Peyer's patch (tissue), 4 donors: ENCODE data around the gene PCDHA11. TPM values are rescaled to one million over a fixed set of nuclear protein-coding genes. Genes with fewer than 3 reads are reported as not detected.

Experiments used
- DNase-seq, 3 donors: peaks; one replicate each; pipeline ENCODE4 v3.0.0-alpha.2; 2017 to 2019
- H3K27ac ChIP-seq, 4 donors: fragments of 200-600 bp; sonication (generic); one replicate each; pipeline ENCODE4 v1.5.1; 2016 to 2019
- H3K27me3 ChIP-seq, 2 donors: fragments of 200-600 bp; sonication (generic); one replicate each; pipeline ENCODE4 v1.5.1; 2019
- H3K36me3 ChIP-seq, 3 donors: fragments of 200-600 bp; sonication (generic); one replicate each; pipeline ENCODE4 v1.5.1; 2016 to 2019
- H3K4me1 ChIP-seq, 4 donors: fragments of 200-600 bp; sonication (generic); one replicate each; pipeline ENCODE4 v1.5.1; 2016 to 2019
- H3K4me3 ChIP-seq, 4 donors: fragments of 200-600 bp; sonication (generic); 1 replicate in 3 of 4; 2 replicates in 1 of 4; pipeline ENCODE4 v1.5.1; 2016 to 2019; ENCODE audit warnings: mild to moderate bottlenecking in 1 of 4
- H3K9me3 ChIP-seq, 4 donors: fragments of 200-600 bp; sonication (generic); one replicate each; pipeline ENCODE4 v1.5.1; 2016 to 2019; ENCODE audit warnings: mild to moderate bottlenecking in 1 of 4
- POLR2A ChIP-seq, 2 donors: fragments of 450-650 bp; IDR thresholded peaks; one replicate each; pipeline ENCODE4 v1.5.1; 2017; ENCODE audit warnings: antibody characterized with exemption in 2 of 2, mild to moderate bottlenecking in 2 of 2, moderate library complexity in 2 of 2
- total RNA-seq, 4 donors: library from RNA; depleted of rRNA; stranded (reverse); fragments of >200 nt; gene quantifications; one replicate each; pipeline ENCODE4 v1.1.0, GENCODE V29; 2016
- TF ChIP-seq, protein P1 (sequence below), 6 experiments: fragments of 450-650 bp in 4 of 6; fragments of 200-600 bp in 2 of 6; sonication (generic) in 1 of 6; IDR thresholded peaks; one replicate each; pipeline ENCODE4 v1.5.1; 2017 to 2019; ENCODE audit warnings: antibody characterized with exemption in 6 of 6, mild to moderate bottlenecking in 3 of 6, moderate library complexity in 1 of 6

Gene PCDHA11
- total RNA-seq, 4 donors from 2014 or later = 0.27 to 5.8 (median 0.40) TPM

DNA sequence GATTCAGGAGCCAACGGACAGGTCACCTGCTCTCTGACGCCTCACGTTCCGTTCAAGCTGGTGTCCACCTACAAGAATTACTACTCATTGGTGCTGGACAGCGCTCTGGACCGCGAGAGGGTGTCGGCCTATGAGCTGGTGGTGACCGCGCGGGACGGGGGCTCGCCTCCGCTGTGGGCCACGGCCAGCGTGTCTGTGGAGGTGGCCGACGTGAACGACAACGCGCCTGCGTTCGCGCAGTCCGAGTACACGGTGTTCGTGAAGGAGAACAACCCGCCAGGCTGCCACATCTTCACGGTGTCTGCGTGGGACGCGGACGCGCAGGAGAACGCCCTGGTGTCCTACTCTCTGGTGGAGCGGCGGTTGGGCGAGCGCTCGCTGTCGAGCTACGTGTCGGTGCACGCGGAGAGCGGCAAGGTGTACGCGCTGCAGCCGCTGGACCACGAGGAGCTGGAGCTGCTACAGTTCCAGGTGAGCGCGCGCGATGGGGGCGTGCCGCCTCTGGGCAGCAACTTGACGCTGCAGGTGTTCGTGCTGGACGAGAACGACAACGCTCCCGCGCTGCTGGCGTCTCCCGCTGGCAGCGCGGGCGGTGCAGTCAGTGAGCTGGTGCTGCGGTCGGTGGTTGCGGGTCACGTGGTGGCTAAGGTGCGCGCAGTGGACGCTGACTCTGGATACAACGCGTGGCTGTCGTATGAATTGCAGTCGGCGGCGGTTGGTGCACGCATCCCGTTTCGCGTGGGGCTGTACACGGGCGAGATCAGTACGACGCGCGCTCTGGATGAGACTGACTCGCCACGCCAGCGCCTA, 11.4 kb upstream of the PCDHA11 start:
- no peak for DNase-seq
- Histone ChIP-seq H3K9me3 (peaks cover 0 to 32% (median 3%) of the 10 kb centered on the region in 4 donors), H3K4me1 (no peaks in the 10 kb centered on the region)

DNA sequence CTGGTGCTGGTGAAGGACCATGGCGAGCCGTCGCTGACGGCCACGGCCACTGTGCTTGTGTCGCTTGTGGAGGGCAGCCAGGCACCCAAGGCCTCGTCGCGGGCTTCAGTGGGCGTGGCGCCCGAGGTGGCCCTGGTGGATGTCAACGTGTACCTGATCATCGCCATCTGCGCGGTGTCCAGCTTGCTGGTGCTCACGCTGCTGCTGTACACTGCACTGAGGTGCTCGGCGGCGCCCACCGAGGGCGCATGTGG, 10.8 kb upstream of the PCDHA11 start:
- DNase-seq = no peak
- TF ChIP-seq, protein P1, sequence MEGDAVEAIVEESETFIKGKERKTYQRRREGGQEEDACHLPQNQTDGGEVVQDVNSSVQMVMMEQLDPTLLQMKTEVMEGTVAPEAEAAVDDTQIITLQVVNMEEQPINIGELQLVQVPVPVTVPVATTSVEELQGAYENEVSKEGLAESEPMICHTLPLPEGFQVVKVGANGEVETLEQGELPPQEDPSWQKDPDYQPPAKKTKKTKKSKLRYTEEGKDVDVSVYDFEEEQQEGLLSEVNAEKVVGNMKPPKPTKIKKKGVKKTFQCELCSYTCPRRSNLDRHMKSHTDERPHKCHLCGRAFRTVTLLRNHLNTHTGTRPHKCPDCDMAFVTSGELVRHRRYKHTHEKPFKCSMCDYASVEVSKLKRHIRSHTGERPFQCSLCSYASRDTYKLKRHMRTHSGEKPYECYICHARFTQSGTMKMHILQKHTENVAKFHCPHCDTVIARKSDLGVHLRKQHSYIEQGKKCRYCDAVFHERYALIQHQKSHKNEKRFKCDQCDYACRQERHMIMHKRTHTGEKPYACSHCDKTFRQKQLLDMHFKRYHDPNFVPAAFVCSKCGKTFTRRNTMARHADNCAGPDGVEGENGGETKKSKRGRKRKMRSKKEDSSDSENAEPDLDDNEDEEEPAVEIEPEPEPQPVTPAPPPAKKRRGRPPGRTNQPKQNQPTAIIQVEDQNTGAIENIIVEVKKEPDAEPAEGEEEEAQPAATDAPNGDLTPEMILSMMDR (IDR thresholded peaks at IDR 0.05) = no peak
- no peak for TF ChIP-seq POLR2A (IDR thresholded peaks at IDR 0.05)
- no peaks in the 10 kb centered on the region for H3K36me3 ChIP-seq
- H3K27me3 ChIP-seq = no peaks in the 10 kb centered on the region
- H3K9me3 ChIP-seq = peaks cover 0 to 34% (median 3%) of the 10 kb centered on the region in 4 donors
- H3K4me3 ChIP-seq = no peak overlapping the region
- no peaks in the 10 kb centered on the region for H3K4me1 ChIP-seq
- H3K27ac ChIP-seq = no peak overlapping the region

More for the DNA sequence above, 11.4 kb upstream of the PCDHA11 start:
- no peak overlapping the region for H3K27ac ChIP-seq
- H3K4me3 ChIP-seq = no peak overlapping the region
- TF ChIP-seq, protein P1 (IDR thresholded peaks at IDR 0.05) = no peak
- no peak for TF ChIP-seq POLR2A (IDR thresholded peaks at IDR 0.05)
- no peaks in the 10 kb centered on the region for H3K27me3 ChIP-seq
- no peaks in the 10 kb centered on the region for H3K36me3 ChIP-seq

DNA sequence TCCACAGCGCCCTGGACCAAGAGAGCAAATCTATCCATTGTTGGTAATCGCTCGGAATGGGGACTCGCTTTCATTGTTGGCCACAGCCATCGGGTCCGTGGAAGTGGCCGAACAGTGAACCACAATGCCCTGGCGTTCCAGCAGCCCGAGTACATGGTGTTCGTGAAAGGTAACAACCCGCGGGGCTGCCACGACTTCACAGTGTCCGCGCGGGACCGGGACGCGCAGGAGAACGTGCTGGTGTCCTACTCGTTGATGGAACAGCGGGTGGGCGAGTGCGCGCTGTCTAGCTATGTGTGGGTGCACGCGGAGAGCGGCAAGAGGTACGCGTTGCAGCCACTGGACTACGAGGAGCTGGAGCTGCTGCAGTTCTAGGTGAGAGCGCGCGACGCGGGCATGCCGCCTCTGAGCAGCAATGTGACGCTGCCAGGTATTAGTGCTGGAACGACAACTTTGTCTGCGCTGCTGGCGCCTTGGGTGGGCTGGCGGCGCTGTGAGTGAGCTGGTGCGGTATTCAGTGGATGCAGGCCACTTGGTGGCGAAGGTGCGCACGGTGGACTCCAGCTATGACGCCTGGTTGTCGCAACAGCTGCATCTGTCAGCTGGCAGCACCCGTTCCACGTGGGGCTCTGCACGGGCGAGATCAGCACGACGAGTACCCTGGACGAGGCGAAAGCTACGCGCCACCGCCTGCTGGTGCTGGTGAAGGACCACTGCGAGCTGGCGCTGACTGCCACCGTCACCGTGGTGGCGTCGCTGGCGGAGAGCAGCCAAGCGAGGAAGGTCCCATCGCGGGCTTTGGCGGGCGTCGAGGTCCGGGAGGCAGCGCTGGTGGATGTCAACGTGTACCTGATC, 6.1 kb upstream of the PCDHA11 start:
- Histone ChIP-seq H3K36me3 (no peaks in the 10 kb centered on the region), H3K27ac (no peak overlapping the region), H3K4me3 (no peak overlapping the region), H3K27me3 (no peaks in the 10 kb centered on the region), H3K4me1 (no peaks in the 10 kb centered on the region), H3K9me3 (peaks cover 0 to 20% (median under 1%) of the 10 kb centered on the region in 4 donors)
- TF ChIP-seq, protein P1 (IDR thresholded peaks at IDR 0.05) = no peak
- TF ChIP-seq POLR2A (IDR thresholded peaks at IDR 0.05) = no peak
- no peak for DNase-seq

DNA sequence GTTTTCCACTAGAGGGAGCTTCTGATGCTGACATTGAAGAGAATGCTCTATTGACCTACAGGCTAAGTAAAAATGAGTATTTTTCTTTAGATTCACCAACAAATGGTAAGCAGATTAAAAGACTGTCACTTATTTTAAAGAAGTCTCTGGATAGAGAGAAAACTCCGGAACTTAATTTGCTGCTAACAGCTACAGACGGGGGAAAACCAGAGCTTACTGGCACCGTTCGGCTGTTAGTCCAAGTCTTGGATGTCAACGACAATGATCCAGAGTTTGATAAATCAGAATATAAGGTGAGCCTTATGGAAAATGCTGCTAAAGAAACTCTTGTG, 764 bp downstream of the PCDHA11 start:
- Histone ChIP-seq H3K4me1 (no peaks in the 10 kb centered on the region), H3K9me3 (peaks cover 0 to 20% (median 3%) of the 10 kb centered on the region in 4 donors), H3K27me3 (no peaks in the 10 kb centered on the region), H3K36me3 (no peaks in the 10 kb centered on the region), H3K27ac (no peak overlapping the region), H3K4me3 (no peak overlapping the region)
- TF ChIP-seq, protein P1 (IDR thresholded peaks at IDR 0.05) = no peak
- TF ChIP-seq POLR2A (IDR thresholded peaks at IDR 0.05) = no peak
- no peak for DNase-seq

DNA sequence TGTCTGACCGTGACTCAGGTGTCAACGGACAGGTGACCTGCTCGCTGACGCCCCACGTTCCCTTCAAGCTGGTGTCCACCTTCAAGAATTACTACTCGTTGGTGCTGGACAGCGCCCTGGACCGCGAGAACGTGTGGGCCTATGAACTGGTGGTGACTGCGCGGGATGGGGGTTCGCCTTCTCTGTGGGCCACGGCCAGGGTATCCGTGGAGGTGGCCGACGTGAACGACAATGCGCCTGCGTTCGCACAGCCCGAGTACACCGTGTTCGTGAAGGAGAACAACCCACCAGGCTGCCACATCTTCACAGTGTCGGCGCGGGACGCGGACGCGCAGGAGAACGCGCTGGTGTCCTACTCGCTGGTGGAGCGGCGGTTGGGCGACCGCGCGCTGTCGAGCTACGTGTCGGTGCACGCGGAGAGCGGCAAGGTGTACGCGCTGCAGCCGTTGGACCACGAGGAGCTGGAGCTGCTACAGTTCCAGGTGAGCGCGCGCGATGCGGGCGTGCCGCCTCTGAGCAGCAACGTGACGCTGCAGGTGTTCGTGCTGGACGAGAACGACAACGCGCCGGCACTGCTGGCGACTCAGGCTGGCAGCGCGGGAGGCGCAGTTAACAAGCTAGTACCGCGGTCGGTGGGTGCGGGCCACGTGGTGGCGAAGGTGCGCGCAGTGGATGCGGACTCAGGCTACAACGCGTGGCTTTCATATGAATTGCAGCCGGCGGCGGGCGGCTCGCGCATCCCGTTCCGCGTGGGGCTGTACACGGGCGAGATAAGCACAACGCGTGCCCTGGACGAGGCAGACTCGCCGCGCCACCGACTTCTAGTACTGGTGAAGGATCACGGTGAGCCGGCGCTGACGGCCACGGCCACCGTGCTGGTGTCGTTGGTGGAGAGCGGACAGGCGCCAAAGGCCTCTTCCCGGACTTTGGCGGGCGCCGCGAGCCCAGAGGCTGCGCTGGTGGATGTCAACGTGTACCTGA, 1.8 kb downstream of the PCDHA11 start:
- no peaks in the 10 kb centered on the region for H3K4me1 ChIP-seq
- no peaks in the 10 kb centered on the region for H3K36me3 ChIP-seq
- peaks cover 0 to 28% (median 3%) of the 10 kb centered on the region in 4 donors for H3K9me3 ChIP-seq
- no peak for TF ChIP-seq POLR2A (IDR thresholded peaks at IDR 0.05)
- TF ChIP-seq, protein P1 (IDR thresholded peaks at IDR 0.05) = no peak
- no peak overlapping the region for H3K27ac ChIP-seq
- no peak for DNase-seq
- no peak overlapping the region for H3K4me3 ChIP-seq
- no peaks in the 10 kb centered on the region for H3K27me3 ChIP-seq
